GM19328 (cell line): ENCODE data around the gene OR8J1.
"Not testable (repeated sequence)": the region's sequence is repeated elsewhere in the genome, so short reads cannot be mapped to it uniquely, and the experiment has no call there.

Experiments used
- ATAC-seq: cut with Tn5 transposase; IDR thresholded peaks from one replicate; pipeline ENCODE4 v1.9.1; 2021; ENCODE audit warnings: mild to moderate bottlenecking, moderate library complexity; ENCODE audit not compliant: unreplicated experiment

Gene OR8J1, protein sequence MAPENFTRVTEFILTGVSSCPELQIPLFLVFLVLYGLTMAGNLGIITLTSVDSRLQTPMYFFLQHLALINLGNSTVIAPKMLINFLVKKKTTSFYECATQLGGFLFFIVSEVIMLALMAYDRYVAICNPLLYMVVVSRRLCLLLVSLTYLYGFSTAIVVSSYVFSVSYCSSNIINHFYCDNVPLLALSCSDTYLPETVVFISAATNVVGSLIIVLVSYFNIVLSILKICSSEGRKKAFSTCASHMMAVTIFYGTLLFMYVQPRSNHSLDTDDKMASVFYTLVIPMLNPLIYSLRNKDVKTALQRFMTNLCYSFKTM

GRCh38 chr11:56353991-56354390 is at the start of gene OR8J1:
Gene OR8J1 (plus strand): TSS chr11:56354291. CDS start chr11:56360247, 5,956 bp downstream.
- no peak for ATAC-seq

GRCh38 chr11:56307836-56308235 is 46.3 kb upstream of the OR8J1 start:
- ATAC-seq: no peak

DNA sequence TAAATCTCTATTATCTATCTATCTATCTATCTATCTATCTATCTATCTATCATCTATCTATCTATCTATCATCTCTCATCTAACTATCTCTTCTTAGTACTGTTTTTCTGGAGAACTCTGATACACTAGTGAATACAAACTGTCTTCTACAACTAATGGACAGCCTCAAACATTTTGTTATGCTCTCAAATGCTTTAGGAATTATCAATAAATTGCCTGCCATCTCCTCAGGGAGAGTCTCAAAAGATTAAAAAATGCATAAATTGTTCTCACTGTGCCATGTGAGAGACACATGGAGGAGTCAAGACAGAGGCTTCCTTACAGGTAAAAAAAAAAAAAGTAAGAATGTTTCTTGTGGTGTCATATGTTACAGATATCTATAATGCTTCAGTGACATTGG is 39.2 kb upstream of the OR8J1 start, which contains the start of gene OR8K3:
Gene OR8K3, plus strand, starts transcription at position 301 of the 400 bp plus-strand sequence. CDS start 3,163 bp downstream, outside the sequence.
- ATAC-seq: no peak

DNA sequence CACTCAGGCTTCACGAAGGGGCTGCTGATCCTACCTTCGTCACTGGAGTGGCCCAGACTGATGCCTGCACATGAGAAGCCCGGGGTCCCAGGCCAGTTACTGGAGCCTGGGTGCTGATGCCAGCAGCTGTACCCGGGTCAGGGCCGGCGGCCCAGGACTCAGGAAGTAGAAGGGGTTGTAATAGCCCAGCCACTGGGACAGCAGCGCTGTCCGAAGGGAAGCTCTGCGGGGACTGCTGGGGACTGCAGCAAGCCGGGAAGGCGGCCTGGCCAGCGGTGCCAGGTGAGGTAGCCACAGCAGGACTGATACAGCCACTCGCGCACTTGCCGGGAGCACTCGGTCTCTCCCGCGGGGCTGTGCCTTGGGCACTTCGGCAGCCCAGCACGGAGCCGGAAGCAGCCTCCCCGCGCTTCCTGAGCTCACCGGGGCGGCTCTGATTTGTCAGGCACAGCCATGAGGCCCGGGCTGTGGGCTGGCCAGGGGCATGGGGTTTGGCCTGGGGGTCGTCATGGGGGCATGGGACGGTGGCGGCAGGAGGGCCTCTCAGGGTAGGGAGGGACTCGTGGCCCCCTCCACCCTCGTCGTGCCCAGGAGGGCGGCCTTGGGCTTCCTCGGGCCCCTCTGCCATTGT is 22.1 kb upstream of the OR8J1 start:
- no peak for ATAC-seq

DNA sequence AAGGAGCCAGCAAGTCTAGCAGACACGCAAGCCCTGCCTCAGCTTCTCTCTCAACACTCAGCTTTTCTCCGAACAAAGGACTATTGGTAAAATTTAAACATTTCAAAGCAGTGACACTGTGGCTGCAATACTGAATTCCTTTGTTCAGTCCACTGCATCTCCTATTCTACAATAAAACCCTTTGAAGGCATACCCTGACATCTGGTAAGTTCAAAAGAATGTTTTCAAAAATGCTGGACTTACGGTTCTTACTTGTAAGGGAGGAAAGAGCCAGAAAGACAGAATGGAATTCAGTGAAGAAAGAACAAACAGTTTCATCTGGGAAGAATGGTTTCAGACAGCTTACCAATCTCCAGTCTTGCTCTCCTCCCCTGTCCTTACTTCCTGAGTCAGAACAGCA is 20.9 kb upstream of the OR8J1 start:
- no peak for ATAC-seq

- no peak for ATAC-seq
Observed at GRCh38 chr11:56340289-56340688, 13.8 kb upstream of the OR8J1 start.

DNA sequence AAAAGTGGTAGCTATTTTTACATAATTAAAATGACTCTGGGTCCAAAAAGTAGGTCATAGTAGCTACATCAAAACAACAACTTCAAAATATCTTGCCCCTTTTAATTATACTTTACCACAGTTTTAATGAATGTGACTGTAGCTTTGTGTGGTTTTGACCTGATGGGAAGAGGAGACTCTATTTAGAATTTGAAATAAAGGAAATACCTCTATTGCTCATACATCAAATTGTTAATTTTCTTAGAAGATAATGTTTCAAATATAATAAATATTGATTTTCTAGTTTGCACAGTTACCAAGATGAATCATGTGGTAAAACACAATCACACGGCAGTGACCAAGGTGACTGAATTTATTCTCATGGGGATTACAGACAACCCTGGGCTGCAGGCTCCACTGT is 8.4 kb upstream of the OR8J1 start, which contains the start of gene OR8K1:
Gene OR8K1, plus strand, starts transcription at position 301 of the 400 bp plus-strand sequence. Its CDS starts 0 bp downstream, at position 301.
- no peak for ATAC-seq

- ATAC-seq: no peak
Observed at GRCh38 chr11:56375324-56375723, 21.2 kb downstream of the OR8J1 start, which contains the start of gene OR8U1. Gene OR8U1 (plus strand): TSS chr11:56375624. CDS start chr11:56375624, 0 bp downstream.

GRCh38 chr11:56380120-56380519 is 26.0 kb downstream of the OR8J1 start:
- ATAC-seq: no peak

GRCh38 chr11:56394381-56394780 is 40.3 kb downstream of the OR8J1 start:
- ATAC-seq: no peak

DNA sequence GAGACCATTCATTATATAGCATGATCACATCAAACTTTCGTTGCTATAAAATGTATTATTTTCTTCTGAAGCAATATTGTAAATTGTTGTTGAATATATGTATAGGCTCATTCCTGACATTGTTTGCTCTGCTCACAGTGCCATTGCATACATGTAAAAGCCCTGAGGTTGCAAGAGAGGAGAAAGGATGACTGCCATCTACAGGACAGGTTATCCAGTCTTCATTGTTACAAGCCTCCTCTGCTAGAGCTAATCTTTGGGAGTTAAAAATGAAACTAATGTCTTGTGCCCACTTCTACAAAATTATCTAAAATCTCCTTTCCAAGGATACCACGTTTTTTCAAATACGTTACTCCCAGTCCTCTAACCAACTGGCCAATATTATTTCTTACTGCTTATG is 42.0 kb downstream of the OR8J1 start:
- ATAC-seq: no peak

- ATAC-seq: not testable (repeated sequence)
Observed at GRCh38 chr11:56401858-56402461, 47.9 kb downstream of the OR8J1 start.

- no peak for ATAC-seq
Observed at GRCh38 chr11:56404393-56404792, 50.3 kb downstream of the OR8J1 start.

DNA sequence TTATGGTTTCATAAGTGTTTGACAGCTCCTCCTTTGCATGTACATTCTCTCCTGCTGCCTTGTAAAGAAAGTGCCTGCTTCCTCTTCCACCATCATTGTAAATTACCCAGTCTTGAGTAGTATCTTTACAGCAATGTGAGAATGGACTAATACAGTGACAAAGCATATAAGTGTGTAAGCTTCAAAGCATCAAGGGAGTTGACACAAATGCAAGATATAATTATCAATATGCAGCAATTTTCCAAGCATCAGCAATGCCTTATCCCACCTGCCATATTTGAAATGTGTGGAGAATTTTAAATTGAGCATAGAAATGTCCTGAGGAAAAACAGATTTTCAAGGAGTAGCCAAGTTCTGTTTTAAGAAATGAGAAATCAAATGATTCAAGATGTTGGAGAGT is 56.7 kb downstream of the OR8J1 start:
- ATAC-seq: no peak
